Sigmoid colon (tissue), 4 donors: ENCODE data around the gene CHST2.

Source experiments
- CTCF ChIP-seq, 4 experiments: fragments of 450-650 bp in 3 of 4; fragments of 200-600 bp in 1 of 4; IDR thresholded peaks; one replicate each; pipeline ENCODE4 v1.5.1; 2016 to 2019; ENCODE audit warnings: antibody characterized with exemption in 4 of 4, mild to moderate bottlenecking in 3 of 4, moderate library complexity in 2 of 4
- EP300 ChIP-seq, 4 donors: sonication (generic); formaldehyde crosslinking; IDR thresholded peaks; one replicate each; pipeline ENCODE4 v1.6.1; 2017; ENCODE audit warnings: antibody characterized with exemption in 4 of 4
- POLR2A ChIP-seq, 2 donors: fragments of 450-650 bp; IDR thresholded peaks; one replicate each; pipeline ENCODE4 v1.6.1; 2016; ENCODE audit warnings: antibody characterized with exemption in 2 of 2, mild to moderate bottlenecking in 2 of 2, moderate library complexity in 2 of 2
- POLR2AphosphoS5 ChIP-seq, 4 donors: sonication (generic); formaldehyde crosslinking; IDR thresholded peaks; one replicate each; pipeline ENCODE4 v1.6.1; 2017; ENCODE audit warnings: antibody characterized with exemption in 4 of 4

GRCh38 chr3:143155756-143156155 lies 36.2 kb downstream of the CHST2 start:
- TF ChIP-seq CTCF (IDR thresholded peaks at IDR 0.05) (no peak), POLR2A (IDR thresholded peaks at IDR 0.05) (no peak), EP300 (IDR thresholded peaks at IDR 0.05) (no peak), POLR2AphosphoS5 (IDR thresholded peaks at IDR 0.05) (no peak)
